Measurements from ENCODE around the gene KCP.

- TF ChIP-seq GATA3 (IDR thresholded peaks at IDR 0.05; ENCODE audit: low read depth, low read length): no peak
- no peak for TF ChIP-seq GATA2 (IDR thresholded peaks at IDR 0.05; ENCODE audit: low read depth, low read length)
Measured at GRCh38 chr7:128878226-128879105, 32.0 kb downstream of the KCP start.
